HL-60 (cell line): ENCODE results near the gene ZNF341.

Experiments
- SPI1 ChIP-seq: IDR thresholded peaks from 2 replicates; pipeline ENCODE4 v1.6.1; 2012; ENCODE audit warnings: low read depth, mild to moderate bottlenecking, borderline replicate concordance
- TF ChIP-seq, protein P1 (sequence below): IDR thresholded peaks from 2 replicates; pipeline ENCODE4 v1.6.1; 2012; ENCODE audit warnings: low read depth; ENCODE audit not compliant: insufficient replicate concordance
- TF ChIP-seq, protein P2 (sequence below): IDR thresholded peaks from one replicate; pipeline ENCODE4 v1.5.1; 2011; ENCODE audit warnings: low read length, control low read depth, inconsistent platforms; ENCODE audit not compliant: insufficient read depth

DNA sequence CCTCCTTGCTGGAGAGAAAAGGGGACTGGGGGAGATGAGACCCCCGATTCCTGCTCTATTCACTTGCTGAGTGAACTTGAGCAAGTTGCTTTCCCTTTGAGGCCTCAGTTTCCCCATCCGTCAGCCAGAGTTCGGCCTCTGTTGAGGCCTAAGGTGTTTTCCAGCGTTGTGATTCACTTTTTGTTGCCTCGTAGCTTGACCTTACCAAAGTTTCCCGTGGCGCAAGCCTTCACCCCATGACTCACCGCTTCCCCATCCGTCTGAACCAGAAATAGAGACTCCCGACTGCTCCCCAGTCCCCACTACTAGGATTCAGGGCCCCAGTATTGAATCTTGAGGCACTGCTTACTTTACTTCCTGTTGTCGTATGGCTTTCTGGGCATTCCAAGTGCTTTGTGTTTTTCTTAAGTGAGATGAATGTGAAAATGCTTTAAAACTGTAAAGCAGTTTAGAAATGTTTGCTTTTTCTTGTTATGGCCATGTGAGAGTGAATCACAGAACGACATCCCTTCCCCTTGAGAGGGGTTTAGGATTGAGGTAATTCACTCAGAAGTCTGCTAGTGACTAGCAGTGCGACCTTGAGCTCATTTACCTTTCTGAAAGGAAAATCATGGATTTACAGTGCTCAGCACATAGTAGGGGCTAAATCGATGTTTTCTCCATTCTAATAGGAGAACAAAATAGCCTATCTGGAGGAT, 80.5 kb downstream of the ZNF341 start:
- TF ChIP-seq, protein P1, sequence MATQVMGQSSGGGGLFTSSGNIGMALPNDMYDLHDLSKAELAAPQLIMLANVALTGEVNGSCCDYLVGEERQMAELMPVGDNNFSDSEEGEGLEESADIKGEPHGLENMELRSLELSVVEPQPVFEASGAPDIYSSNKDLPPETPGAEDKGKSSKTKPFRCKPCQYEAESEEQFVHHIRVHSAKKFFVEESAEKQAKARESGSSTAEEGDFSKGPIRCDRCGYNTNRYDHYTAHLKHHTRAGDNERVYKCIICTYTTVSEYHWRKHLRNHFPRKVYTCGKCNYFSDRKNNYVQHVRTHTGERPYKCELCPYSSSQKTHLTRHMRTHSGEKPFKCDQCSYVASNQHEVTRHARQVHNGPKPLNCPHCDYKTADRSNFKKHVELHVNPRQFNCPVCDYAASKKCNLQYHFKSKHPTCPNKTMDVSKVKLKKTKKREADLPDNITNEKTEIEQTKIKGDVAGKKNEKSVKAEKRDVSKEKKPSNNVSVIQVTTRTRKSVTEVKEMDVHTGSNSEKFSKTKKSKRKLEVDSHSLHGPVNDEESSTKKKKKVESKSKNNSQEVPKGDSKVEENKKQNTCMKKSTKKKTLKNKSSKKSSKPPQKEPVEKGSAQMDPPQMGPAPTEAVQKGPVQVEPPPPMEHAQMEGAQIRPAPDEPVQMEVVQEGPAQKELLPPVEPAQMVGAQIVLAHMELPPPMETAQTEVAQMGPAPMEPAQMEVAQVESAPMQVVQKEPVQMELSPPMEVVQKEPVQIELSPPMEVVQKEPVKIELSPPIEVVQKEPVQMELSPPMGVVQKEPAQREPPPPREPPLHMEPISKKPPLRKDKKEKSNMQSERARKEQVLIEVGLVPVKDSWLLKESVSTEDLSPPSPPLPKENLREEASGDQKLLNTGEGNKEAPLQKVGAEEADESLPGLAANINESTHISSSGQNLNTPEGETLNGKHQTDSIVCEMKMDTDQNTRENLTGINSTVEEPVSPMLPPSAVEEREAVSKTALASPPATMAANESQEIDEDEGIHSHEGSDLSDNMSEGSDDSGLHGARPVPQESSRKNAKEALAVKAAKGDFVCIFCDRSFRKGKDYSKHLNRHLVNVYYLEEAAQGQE: no peak
- TF ChIP-seq, protein P2, sequence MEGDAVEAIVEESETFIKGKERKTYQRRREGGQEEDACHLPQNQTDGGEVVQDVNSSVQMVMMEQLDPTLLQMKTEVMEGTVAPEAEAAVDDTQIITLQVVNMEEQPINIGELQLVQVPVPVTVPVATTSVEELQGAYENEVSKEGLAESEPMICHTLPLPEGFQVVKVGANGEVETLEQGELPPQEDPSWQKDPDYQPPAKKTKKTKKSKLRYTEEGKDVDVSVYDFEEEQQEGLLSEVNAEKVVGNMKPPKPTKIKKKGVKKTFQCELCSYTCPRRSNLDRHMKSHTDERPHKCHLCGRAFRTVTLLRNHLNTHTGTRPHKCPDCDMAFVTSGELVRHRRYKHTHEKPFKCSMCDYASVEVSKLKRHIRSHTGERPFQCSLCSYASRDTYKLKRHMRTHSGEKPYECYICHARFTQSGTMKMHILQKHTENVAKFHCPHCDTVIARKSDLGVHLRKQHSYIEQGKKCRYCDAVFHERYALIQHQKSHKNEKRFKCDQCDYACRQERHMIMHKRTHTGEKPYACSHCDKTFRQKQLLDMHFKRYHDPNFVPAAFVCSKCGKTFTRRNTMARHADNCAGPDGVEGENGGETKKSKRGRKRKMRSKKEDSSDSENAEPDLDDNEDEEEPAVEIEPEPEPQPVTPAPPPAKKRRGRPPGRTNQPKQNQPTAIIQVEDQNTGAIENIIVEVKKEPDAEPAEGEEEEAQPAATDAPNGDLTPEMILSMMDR: no peak
- TF ChIP-seq SPI1: peak; percentile 38; the same call in 1 of the 2 replicates
